HEK293 (cell line): ENCODE data around the gene HEATR5B.

Source experiments
- CTCF ChIA-PET: fragments of 350-600 bp; formaldehyde crosslinking; extraction: SDS; loops from one replicate; lab custom pipeline; 2021; ENCODE audit warnings: antibody characterized with exemption; lab: Yijun Ruan, JAX
- POLR2A ChIA-PET: fragments of 300-600 bp; formaldehyde crosslinking; extraction: SDS; loops from one replicate; lab custom pipeline; 2020; ENCODE audit warnings: antibody characterized with exemption, inconsistent platforms; lab: Yijun Ruan, JAX
- H3K27ac ChIP-seq: fragments of 200-500 bp; sonication (Bioruptor generic); 2 replicates; pipeline ENCODE4 v1.5.1; 2014; ENCODE audit warnings: low read depth, low read length, control low read depth, inconsistent platforms; ENCODE audit errors: extremely low read depth
- H3K36me3 ChIP-seq, 2 experiments: fragments of 200-500 bp in 1 of 2; sonication (Bioruptor generic) in 1 of 2; 1 replicate in 1 of 2; 2 replicates in 1 of 2; pipeline ENCODE4 v1.5.1; 2014 to 2017; ENCODE audit warnings: inconsistent platforms in 2 of 2, low read length in 2 of 2; ENCODE audit not compliant: control insufficient read depth in 2 of 2, insufficient read depth in 1 of 2
- H3K4me1 ChIP-seq: fragments of 200-500 bp; sonication (Bioruptor generic); 2 replicates; pipeline ENCODE4 v1.5.1; 2014; ENCODE audit warnings: mild to moderate bottlenecking, low read length, inconsistent platforms; ENCODE audit not compliant: control insufficient read depth, insufficient read depth
- H3K4me3 ChIP-seq: 2 replicates; pipeline ENCODE4 v1.5.1; 2011; ENCODE audit warnings: low read depth, mild to moderate bottlenecking, control low read depth, low read length, moderate library complexity
- H3K9me3 ChIP-seq: fragments of 200-500 bp; sonication (Bioruptor generic); 2 replicates; pipeline ENCODE4 v1.5.1; 2014; ENCODE audit warnings: low read depth, low read length, inconsistent platforms; ENCODE audit not compliant: control insufficient read depth, insufficient read depth
- FEZF1 ChIP-seq: fragments of 450-650 bp; formaldehyde crosslinking; IDR thresholded peaks from 2 replicates; pipeline ENCODE4 v1.5.1; 2016; ENCODE audit warnings: missing biosample characterization, missing genetic modification characterization
- GFI1B ChIP-seq: fragments of 450-650 bp; formaldehyde crosslinking; IDR thresholded peaks from 2 replicates; pipeline ENCODE4 v1.5.1; 2016; ENCODE audit warnings: missing biosample characterization, missing genetic modification characterization
- GLI2 ChIP-seq: fragments of 450-650 bp; formaldehyde crosslinking; IDR thresholded peaks from 2 replicates; pipeline ENCODE4; 2017; ENCODE audit warnings: missing biosample characterization, missing genetic modification characterization, low read depth, borderline replicate concordance
- GLI4 ChIP-seq: fragments of 450-650 bp; formaldehyde crosslinking; IDR thresholded peaks from 2 replicates; pipeline ENCODE4 v1.5.1; 2016; ENCODE audit warnings: missing biosample characterization, missing genetic modification characterization
- HOXA7 ChIP-seq: sonication (generic); formaldehyde crosslinking; IDR thresholded peaks from 2 replicates; pipeline ENCODE4 v1.8.1; 2022; ENCODE audit warnings: missing genetic modification reagents, borderline replicate concordance
- HOXC10 ChIP-seq: sonication (generic); formaldehyde crosslinking; IDR thresholded peaks from 2 replicates; pipeline ENCODE4 v1.8.1; 2023; ENCODE audit warnings: mild to moderate bottlenecking, missing genetic modification reagents
- SETDB1 ChIP-seq: IDR thresholded peaks from one replicate; pipeline ENCODE4 v1.6.1; 2017; ENCODE audit warnings: mild to moderate bottlenecking, low read length, moderate library complexity, mixed read lengths; ENCODE audit not compliant: insufficient read length
- TRIM28 ChIP-seq: IDR thresholded peaks from 2 replicates; pipeline ENCODE4 v1.6.1; 2011; ENCODE audit warnings: low read length, control low read depth, borderline replicate concordance
- ZBTB49 ChIP-seq: fragments of 450-650 bp; formaldehyde crosslinking; IDR thresholded peaks from 2 replicates; pipeline ENCODE4 v1.5.1; 2016; ENCODE audit warnings: missing biosample characterization, missing genetic modification characterization, low read depth
- ZBTB8A ChIP-seq: fragments of 450-650 bp; formaldehyde crosslinking; IDR thresholded peaks from 2 replicates; pipeline ENCODE4 v1.5.1; 2016; ENCODE audit warnings: missing biosample characterization, missing genetic modification characterization
- ZFP3 ChIP-seq: fragments of 450-650 bp; formaldehyde crosslinking; IDR thresholded peaks from 2 replicates; pipeline ENCODE4 v1.5.1; 2016; ENCODE audit warnings: low read depth, missing biosample characterization, missing genetic modification characterization
- ZNF114 ChIP-seq: fragments of 450-650 bp; formaldehyde crosslinking; IDR thresholded peaks from 2 replicates; pipeline ENCODE4 v1.5.0; 2017; ENCODE audit warnings: missing biosample characterization, missing genetic modification characterization
- ZNF133 ChIP-seq: fragments of 450-650 bp; formaldehyde crosslinking; IDR thresholded peaks from 2 replicates; pipeline ENCODE4 v1.5.1; 2016; ENCODE audit warnings: missing biosample characterization, missing genetic modification characterization
- ZNF146 ChIP-seq: fragments of 450-650 bp; formaldehyde crosslinking; IDR thresholded peaks from 2 replicates; pipeline ENCODE4 v1.5.1; 2016; ENCODE audit warnings: missing biosample characterization, missing genetic modification characterization
- ZNF184 ChIP-seq: fragments of 450-650 bp; IDR thresholded peaks from 2 replicates; pipeline ENCODE4 v1.5.1; 2018; ENCODE audit warnings: missing biosample characterization, mild to moderate bottlenecking, missing genetic modification characterization
- ZNF2 ChIP-seq: fragments of 450-650 bp; formaldehyde crosslinking; IDR thresholded peaks from 2 replicates; pipeline ENCODE4 v1.5.1; 2016; ENCODE audit warnings: missing biosample characterization, missing genetic modification characterization
- ZNF23 ChIP-seq: fragments of 450-650 bp; formaldehyde crosslinking; IDR thresholded peaks from 2 replicates; pipeline ENCODE4 v1.5.1; 2016; ENCODE audit warnings: missing biosample characterization, missing genetic modification characterization, borderline replicate concordance
- ZNF248 ChIP-seq: fragments of 450-650 bp; formaldehyde crosslinking; IDR thresholded peaks from 2 replicates; pipeline ENCODE4 v1.5.1; 2017; ENCODE audit warnings: missing biosample characterization, missing genetic modification characterization
- ZNF426 ChIP-seq: fragments of 450-650 bp; formaldehyde crosslinking; IDR thresholded peaks from 2 replicates; pipeline ENCODE4 v1.5.1; 2017; ENCODE audit warnings: missing biosample characterization, missing genetic modification characterization, mild to moderate bottlenecking, inconsistent platforms, moderate library complexity
- ZNF48 ChIP-seq: fragments of 450-650 bp; formaldehyde crosslinking; IDR thresholded peaks from 2 replicates; pipeline ENCODE4 v1.5.1; 2016; ENCODE audit warnings: missing biosample characterization, missing genetic modification characterization
- ZNF521 ChIP-seq: fragments of 450-650 bp; formaldehyde crosslinking; IDR thresholded peaks from 2 replicates; pipeline ENCODE4 v1.5.1; 2017; ENCODE audit warnings: missing biosample characterization, mild to moderate bottlenecking, missing genetic modification characterization
- ZNF544 ChIP-seq: fragments of 450-650 bp; formaldehyde crosslinking; IDR thresholded peaks from 2 replicates; pipeline ENCODE4 v1.5.0; 2017; ENCODE audit warnings: missing biosample characterization, missing genetic modification characterization
- ZNF677 ChIP-seq: fragments of 450-650 bp; IDR thresholded peaks from 2 replicates; pipeline ENCODE4 v1.5.0; 2018; ENCODE audit warnings: missing biosample characterization, mild to moderate bottlenecking, missing genetic modification characterization, moderate library complexity
- ZNF837 ChIP-seq: fragments of 450-650 bp; formaldehyde crosslinking; IDR thresholded peaks from 2 replicates; pipeline ENCODE4 v1.5.1; 2016; ENCODE audit warnings: missing biosample characterization, missing genetic modification characterization
- ZSCAN16 ChIP-seq: fragments of 450-650 bp; formaldehyde crosslinking; IDR thresholded peaks from 2 replicates; pipeline ENCODE4 v1.5.1; 2016; ENCODE audit warnings: missing biosample characterization, missing genetic modification characterization
- TF ChIP-seq, protein P1 (sequence below): fragments of 450-650 bp; formaldehyde crosslinking; IDR thresholded peaks from 2 replicates; pipeline ENCODE4 v1.5.1; 2016; ENCODE audit warnings: missing biosample characterization, missing genetic modification characterization
- TF ChIP-seq, protein P2 (sequence below): fragments of 450-650 bp; formaldehyde crosslinking; IDR thresholded peaks from 2 replicates; pipeline ENCODE4 v1.5.1; 2016; ENCODE audit warnings: missing biosample characterization, missing genetic modification characterization, borderline replicate concordance

Gene HEATR5B

GRCh38 chr2:37020212-37020886 lies 63.8 kb downstream of the HEATR5B start:
- ChIA-PET POLR2A (no interaction called here), CTCF (no interaction called here)
- Histone ChIP-seq H3K9me3 (no peaks in the 10 kb centered on the region), H3K27ac (no peak overlapping the region), H3K4me1 (no peaks in the 10 kb centered on the region), H3K36me3 (peaks cover 38 to 60% of the 10 kb centered on the region in 2 experiments), H3K4me3 (no peak overlapping the region)
- no peak for TF ChIP-seq FEZF1 (tag by site-specific recombination)
- TF ChIP-seq ZNF114 (tag by site-specific recombination): no peak
- no peak for TF ChIP-seq ZBTB49 (tag by site-specific recombination)
- no peak for TF ChIP-seq SETDB1
- no peak for TF ChIP-seq ZNF2 (tag by site-specific recombination)
- no peak for TF ChIP-seq ZNF544 (tag by site-specific recombination)
- TF ChIP-seq ZNF146 (tag by site-specific recombination): no peak
- no peak for TF ChIP-seq HOXC10 (CRISPR knock-in tag)
- TF ChIP-seq ZNF48 (tag by site-specific recombination): no peak
- TF ChIP-seq ZNF837 (tag by site-specific recombination): no peak

DNA sequence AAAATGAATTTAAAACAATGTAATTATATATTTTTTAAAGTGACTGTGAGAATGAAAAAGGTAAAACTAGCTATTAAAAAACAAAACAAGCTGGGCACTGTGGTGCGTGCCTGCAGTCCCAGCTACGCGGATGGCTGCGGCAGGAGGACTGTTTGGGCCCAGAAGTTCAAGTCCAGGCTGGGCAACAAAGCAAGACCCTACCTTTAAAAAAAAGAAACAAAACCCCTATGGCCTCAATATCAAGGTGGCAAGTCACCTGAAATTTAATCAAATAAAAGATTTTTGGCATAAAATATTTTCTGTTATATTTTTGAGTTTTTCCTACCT lies 70.9 kb downstream of the HEATR5B start:
- Histone ChIP-seq H3K4me1 (no peaks in the 10 kb centered on the region), H3K27ac (no peak overlapping the region), H3K4me3 (no peak overlapping the region), H3K9me3 (no peaks in the 10 kb centered on the region), H3K36me3 (peaks cover 24 to 37% of the 10 kb centered on the region in 2 experiments)
- POLR2A ChIA-PET: no interaction called here
- CTCF ChIA-PET: interaction anchor here (0.6 to 1.1 kb wide), 2 partner anchors 26 to 233 kb away, joined by 3 to 4 read pairs; no protein-coding TSS in a partner anchor
- TF ChIP-seq GFI1B (tag by site-specific recombination): no peak
- TF ChIP-seq ZBTB8A (tag by site-specific recombination): no peak
- no peak for TF ChIP-seq HOXA7 (CRISPR knock-in tag)
- TF ChIP-seq ZNF677 (tag by site-specific recombination): no peak
- no peak for TF ChIP-seq ZNF248
- TF ChIP-seq, protein P1, sequence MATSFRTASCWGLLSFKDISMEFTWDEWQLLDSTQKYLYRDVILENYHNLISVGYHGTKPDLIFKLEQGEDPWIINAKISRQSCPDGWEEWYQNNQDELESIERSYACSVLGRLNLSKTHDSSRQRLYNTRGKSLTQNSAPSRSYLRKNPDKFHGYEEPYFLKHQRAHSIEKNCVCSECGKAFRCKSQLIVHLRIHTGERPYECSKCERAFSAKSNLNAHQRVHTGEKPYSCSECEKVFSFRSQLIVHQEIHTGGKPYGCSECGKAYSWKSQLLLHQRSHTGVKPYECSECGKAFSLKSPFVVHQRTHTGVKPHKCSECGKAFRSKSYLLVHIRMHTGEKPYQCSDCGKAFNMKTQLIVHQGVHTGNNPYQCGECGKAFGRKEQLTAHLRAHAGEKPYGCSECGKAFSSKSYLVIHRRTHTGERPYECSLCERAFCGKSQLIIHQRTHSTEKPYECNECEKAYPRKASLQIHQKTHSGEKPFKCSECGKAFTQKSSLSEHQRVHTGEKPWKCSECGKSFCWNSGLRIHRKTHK (tag by site-specific recombination): no peak

GRCh38 chr2:37011130-37011529 lies 73.0 kb downstream of the HEATR5B start:
- no peaks in the 10 kb centered on the region for H3K4me1 ChIP-seq
- POLR2A ChIA-PET: no interaction called here
- no peaks in the 10 kb centered on the region for H3K9me3 ChIP-seq
- CTCF ChIA-PET: no interaction called here
- peaks cover 34 to 44% of the 10 kb centered on the region in 2 experiments for H3K36me3 ChIP-seq
- H3K27ac ChIP-seq: no peak overlapping the region
- no peak overlapping the region for H3K4me3 ChIP-seq
- TF ChIP-seq, protein P2, sequence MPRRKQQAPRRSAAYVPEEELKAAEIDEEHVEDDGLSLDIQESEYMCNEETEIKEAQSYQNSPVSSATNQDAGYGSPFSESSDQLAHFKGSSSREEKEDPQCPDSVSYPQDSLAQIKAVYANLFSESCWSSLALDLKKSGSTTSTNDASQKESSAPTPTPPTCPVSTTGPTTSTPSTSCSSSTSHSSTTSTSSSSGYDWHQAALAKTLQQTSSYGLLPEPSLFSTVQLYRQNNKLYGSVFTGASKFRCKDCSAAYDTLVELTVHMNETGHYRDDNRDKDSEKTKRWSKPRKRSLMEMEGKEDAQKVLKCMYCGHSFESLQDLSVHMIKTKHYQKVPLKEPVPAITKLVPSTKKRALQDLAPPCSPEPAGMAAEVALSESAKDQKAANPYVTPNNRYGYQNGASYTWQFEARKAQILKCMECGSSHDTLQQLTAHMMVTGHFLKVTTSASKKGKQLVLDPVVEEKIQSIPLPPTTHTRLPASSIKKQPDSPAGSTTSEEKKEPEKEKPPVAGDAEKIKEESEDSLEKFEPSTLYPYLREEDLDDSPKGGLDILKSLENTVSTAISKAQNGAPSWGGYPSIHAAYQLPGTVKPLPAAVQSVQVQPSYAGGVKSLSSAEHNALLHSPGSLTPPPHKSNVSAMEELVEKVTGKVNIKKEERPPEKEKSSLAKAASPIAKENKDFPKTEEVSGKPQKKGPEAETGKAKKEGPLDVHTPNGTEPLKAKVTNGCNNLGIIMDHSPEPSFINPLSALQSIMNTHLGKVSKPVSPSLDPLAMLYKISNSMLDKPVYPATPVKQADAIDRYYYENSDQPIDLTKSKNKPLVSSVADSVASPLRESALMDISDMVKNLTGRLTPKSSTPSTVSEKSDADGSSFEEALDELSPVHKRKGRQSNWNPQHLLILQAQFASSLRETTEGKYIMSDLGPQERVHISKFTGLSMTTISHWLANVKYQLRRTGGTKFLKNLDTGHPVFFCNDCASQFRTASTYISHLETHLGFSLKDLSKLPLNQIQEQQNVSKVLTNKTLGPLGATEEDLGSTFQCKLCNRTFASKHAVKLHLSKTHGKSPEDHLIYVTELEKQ: no peak
- TF ChIP-seq GLI2 (tag by site-specific recombination): no peak
- TF ChIP-seq ZSCAN16 (tag by site-specific recombination): no peak
- no peak for TF ChIP-seq TRIM28
- no peak for TF ChIP-seq ZFP3
- no peak for TF ChIP-seq ZNF23
- no peak for TF ChIP-seq ZNF133 (tag by site-specific recombination)
- TF ChIP-seq ZNF426 (tag by site-specific recombination): no peak
- TF ChIP-seq ZNF184 (tag by site-specific recombination): no peak
- TF ChIP-seq GLI4 (tag by site-specific recombination): no peak
- TF ChIP-seq SETDB1: no peak
- no peak for TF ChIP-seq ZNF521 (tag by site-specific recombination)
